Activated T-cell treated with anti-CD3 and anti-CD28 coated beads, Interleukin-2, amount 50 U/mL, for 72 hours (primary cell): ENCODE data around the gene WDR7. TPM values are rescaled to one million over a fixed set of nuclear protein-coding genes. Genes with fewer than 3 reads are reported as not detected.

Source experiments
- ATAC-seq, 2 donors: fragments of 150-1000 bp; cut with Tn5 transposase; replicated peaks in 1 of 2; 2 replicates each; pipeline ENCODE4 v1.10.0; 2021; ENCODE audit warnings: moderate library complexity in 2 of 2, mild to moderate bottlenecking in 1 of 2
- DNase-seq, 2 donors: peaks; one replicate each; pipeline ENCODE4 v3.0.0; 2021 to 2022; ENCODE audit warnings: mixed read lengths in 1 of 2
- H3K27ac Mint-ChIP-seq: one replicate; pipeline ENCODE4 v1.8.0; 2022; ENCODE audit warnings: mild to moderate bottlenecking, moderate library complexity, mixed read lengths
- H3K27me3 Mint-ChIP-seq: one replicate; pipeline ENCODE4 v1.8.0; 2022; ENCODE audit warnings: low read depth, mixed read lengths
- H3K36me3 Mint-ChIP-seq, 2 donors: one replicate each; pipeline ENCODE4 v1.8.0; 2022; ENCODE audit warnings: mixed read lengths in 2 of 2, mild to moderate bottlenecking in 1 of 2; ENCODE audit not compliant: insufficient read depth in 2 of 2
- H3K4me1 Mint-ChIP-seq: one replicate; pipeline ENCODE4 v1.8.0; 2022; ENCODE audit warnings: low read depth, mixed read lengths
- H3K4me3 Mint-ChIP-seq, 2 donors: one replicate each; pipeline ENCODE4 v1.8.0; 2022; ENCODE audit warnings: mild to moderate bottlenecking in 2 of 2, mixed read lengths in 2 of 2, moderate library complexity in 2 of 2
- H3K9me3 Mint-ChIP-seq, 2 donors: one replicate each; pipeline ENCODE4 v1.8.0; 2022; ENCODE audit warnings: mixed read lengths in 2 of 2
- total RNA-seq, 2 donors: library from RNA; stranded (reverse); gene quantifications; one replicate each; pipeline ENCODE4 v1.2.3, GENCODE V29; 2022

Gene WDR7
- total RNA-seq, 2 donors from 2014 or later, result 25.6 to 25.9 TPM

DNA sequence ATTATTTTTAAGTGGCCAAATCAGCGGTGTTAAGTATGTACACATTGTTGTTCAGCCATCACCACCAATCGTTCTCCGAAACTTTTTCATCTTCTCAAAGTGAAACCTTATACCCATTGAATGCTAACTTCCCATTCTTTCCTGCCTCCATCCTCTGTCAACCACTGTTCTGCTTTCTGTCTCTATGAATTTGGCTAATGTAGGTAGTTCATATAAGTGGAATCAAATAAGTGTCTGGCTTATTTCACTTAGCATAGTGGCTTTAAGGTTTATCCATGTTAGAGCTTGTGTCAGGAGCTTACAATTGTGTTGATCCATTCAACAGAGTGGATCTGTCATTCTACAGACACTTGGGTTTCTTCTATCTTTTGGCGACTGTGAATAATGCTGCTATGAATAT, 192.1 kb downstream of the WDR7 start:
- peaks cover 2% of the 10 kb centered on the region in 2 donors for H3K9me3 Mint-ChIP-seq
- H3K4me1 Mint-ChIP-seq, result no peaks in the 10 kb centered on the region
- no peaks in the 10 kb centered on the region for H3K27me3 Mint-ChIP-seq
- DNase-seq (no peak), ATAC-seq (no peak)
- peaks cover 1 to 8% of the 10 kb centered on the region in 2 donors for H3K36me3 Mint-ChIP-seq
- no peak overlapping the region for H3K4me3 Mint-ChIP-seq
- H3K27ac Mint-ChIP-seq, result no peak overlapping the region

DNA sequence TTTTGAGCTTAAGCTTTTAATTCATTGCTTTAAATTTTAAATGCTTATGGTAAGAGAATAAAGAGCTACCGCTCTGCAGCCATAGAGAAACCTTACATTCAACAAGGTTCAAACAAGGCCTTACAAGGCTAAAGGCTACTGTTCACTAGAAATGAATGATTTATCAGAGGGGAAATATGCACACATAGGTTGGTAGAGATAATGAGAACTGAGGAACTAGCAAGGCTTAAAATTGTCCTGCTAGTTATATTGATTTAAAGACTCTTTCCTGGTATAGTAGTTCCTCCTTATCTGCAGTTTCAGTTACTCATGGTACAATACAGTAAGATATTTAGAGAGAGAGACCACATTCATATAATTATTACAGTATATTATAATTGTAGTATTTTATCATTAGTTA, 193.4 kb downstream of the WDR7 start:
- ATAC-seq (no peak), DNase-seq (no peak)
- Mint-ChIP-seq H3K4me3 (no peak overlapping the region), H3K4me1 (no peaks in the 10 kb centered on the region), H3K27ac (no peak overlapping the region), H3K27me3 (no peaks in the 10 kb centered on the region), H3K36me3 (peaks cover 3 to 13% of the 10 kb centered on the region in 2 donors), H3K9me3 (peaks cover 3 to 4% of the 10 kb centered on the region in 2 donors)

GRCh38 chr18:56851774-56852173, 200.6 kb downstream of the WDR7 start:
- ATAC-seq (no peak), DNase-seq (no peak)
- Mint-ChIP-seq H3K9me3 (peaks cover 3% of the 10 kb centered on the region in 2 donors), H3K4me1 (no peaks in the 10 kb centered on the region), H3K27me3 (no peaks in the 10 kb centered on the region), H3K4me3 (no peak overlapping the region), H3K27ac (no peak overlapping the region), H3K36me3 (peaks cover 3 to 10% of the 10 kb centered on the region in 2 donors)

DNA sequence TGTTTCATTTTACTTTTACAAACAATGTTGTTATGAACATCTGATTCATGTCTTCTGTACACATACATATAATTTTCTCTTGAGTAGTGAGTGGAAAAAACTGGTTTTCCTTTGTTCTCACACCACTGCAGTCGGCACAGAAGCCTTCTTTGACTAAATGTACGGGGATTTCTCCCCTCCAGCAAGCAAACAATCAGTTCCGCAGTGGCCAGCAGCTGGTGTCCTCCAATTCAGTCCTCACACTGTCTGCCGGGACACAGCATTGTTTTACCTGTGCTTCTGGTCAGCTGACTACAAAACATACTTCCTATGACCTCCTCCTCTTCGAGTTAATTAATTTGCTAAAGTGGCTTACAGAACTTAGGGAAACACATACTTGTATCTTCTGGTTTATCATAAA, 202.8 kb downstream of the WDR7 start:
- no peak overlapping the region for H3K27ac Mint-ChIP-seq
- ATAC-seq (no peak), DNase-seq (no peak)
- peaks cover under 1 to 4% of the 10 kb centered on the region in 2 donors for H3K36me3 Mint-ChIP-seq
- no peaks in the 10 kb centered on the region for H3K9me3 Mint-ChIP-seq
- H3K27me3 Mint-ChIP-seq, result no peaks in the 10 kb centered on the region
- H3K4me3 Mint-ChIP-seq, result no peak overlapping the region
- H3K4me1 Mint-ChIP-seq, result no peaks in the 10 kb centered on the region

GRCh38 chr18:56861244-56861643, 210.1 kb downstream of the WDR7 start:
- Mint-ChIP-seq H3K9me3 (no peaks in the 10 kb centered on the region), H3K4me1 (no peaks in the 10 kb centered on the region), H3K27ac (no peak overlapping the region), H3K4me3 (no peak overlapping the region), H3K27me3 (no peaks in the 10 kb centered on the region), H3K36me3 (no peaks in the 10 kb centered on the region)
- no peak for ATAC-seq
- DNase-seq, result no peak

GRCh38 chr18:56869189-56869777, 218.1 kb downstream of the WDR7 start:
- H3K27ac Mint-ChIP-seq, result no peak overlapping the region
- ATAC-seq (no peak), DNase-seq (peak in 1 of 2 donors; percentile 13)
- no peaks in the 10 kb centered on the region for H3K27me3 Mint-ChIP-seq
- no peaks in the 10 kb centered on the region for H3K36me3 Mint-ChIP-seq
- no peaks in the 10 kb centered on the region for H3K4me1 Mint-ChIP-seq
- H3K4me3 Mint-ChIP-seq, result no peak overlapping the region
- H3K9me3 Mint-ChIP-seq, result no peaks in the 10 kb centered on the region

GRCh38 chr18:56870982-56871381, 219.8 kb downstream of the WDR7 start:
- DNase-seq, result no peak
- Mint-ChIP-seq H3K9me3 (no peaks in the 10 kb centered on the region), H3K4me3 (no peak overlapping the region)

DNA sequence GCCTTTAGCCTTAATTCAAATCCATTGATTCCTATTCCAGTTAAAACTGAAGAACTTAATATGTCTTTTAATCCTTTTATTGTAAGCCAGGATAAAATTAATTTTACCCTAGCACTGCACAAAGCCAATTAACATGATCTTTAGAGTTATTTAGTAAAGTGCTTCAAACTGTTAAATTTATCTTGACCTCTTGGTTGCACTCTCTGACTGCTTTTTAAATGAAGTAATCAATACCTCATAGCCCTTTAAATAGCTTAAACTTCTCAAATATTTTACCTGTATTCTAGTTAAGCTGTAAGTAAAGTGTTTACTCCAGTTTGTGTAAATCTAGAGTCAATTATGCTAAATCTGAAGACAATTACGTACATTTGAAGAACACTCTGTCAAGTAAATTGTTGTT, 221.0 kb downstream of the WDR7 start:
- no peak overlapping the region for H3K27ac Mint-ChIP-seq
- no peaks in the 10 kb centered on the region for H3K27me3 Mint-ChIP-seq
- no peaks in the 10 kb centered on the region for H3K9me3 Mint-ChIP-seq
- DNase-seq (no peak), ATAC-seq (no peak)
- no peaks in the 10 kb centered on the region for H3K4me1 Mint-ChIP-seq
- H3K4me3 Mint-ChIP-seq, result no peak overlapping the region
- no peaks in the 10 kb centered on the region for H3K36me3 Mint-ChIP-seq

More at GRCh38 chr18:56870982-56871381, 219.8 kb downstream of the WDR7 start:
- no peaks in the 10 kb centered on the region for H3K4me1 Mint-ChIP-seq
- ATAC-seq, result no peak
- no peaks in the 10 kb centered on the region for H3K27me3 Mint-ChIP-seq
- no peak overlapping the region for H3K27ac Mint-ChIP-seq
- H3K36me3 Mint-ChIP-seq, result no peaks in the 10 kb centered on the region

DNA sequence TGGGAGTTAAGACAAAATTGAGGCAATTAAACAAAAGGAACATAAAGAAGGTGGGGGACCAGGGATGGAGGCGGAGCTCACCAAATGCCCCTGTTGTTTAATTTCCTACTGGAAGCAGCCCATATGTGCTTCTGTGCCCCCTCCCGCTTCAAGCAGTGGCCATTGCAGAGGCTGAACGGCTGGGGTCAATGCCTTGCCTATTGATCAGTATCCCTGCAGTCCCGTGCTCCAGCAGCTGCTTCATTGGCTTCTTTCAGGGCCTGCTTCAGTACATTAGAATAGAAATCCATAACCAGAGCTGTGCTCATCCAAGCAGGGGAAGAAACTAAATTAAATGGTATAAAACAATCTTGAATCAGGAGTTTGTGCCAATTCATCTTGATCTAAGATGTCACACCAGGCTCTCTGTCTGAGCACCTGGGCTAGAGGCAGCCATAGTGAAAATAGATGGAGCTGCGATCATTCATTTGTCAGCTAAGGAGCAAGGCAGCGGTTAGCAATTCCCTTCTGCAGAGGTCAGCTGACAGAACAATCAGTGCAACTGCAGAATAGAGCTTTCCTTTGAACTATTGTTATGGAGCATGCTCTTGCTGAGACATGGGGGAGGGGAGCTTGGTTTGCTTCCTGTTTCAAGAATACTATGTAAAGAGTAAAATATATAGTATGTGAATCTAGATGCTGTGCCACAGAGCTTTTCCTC, 222.4 kb downstream of the WDR7 start:
- Mint-ChIP-seq H3K27ac (no peak overlapping the region), H3K27me3 (no peaks in the 10 kb centered on the region), H3K9me3 (no peaks in the 10 kb centered on the region), H3K4me3 (no peak overlapping the region), H3K36me3 (no peaks in the 10 kb centered on the region), H3K4me1 (no peaks in the 10 kb centered on the region)
- no peak for ATAC-seq
- no peak for DNase-seq

DNA sequence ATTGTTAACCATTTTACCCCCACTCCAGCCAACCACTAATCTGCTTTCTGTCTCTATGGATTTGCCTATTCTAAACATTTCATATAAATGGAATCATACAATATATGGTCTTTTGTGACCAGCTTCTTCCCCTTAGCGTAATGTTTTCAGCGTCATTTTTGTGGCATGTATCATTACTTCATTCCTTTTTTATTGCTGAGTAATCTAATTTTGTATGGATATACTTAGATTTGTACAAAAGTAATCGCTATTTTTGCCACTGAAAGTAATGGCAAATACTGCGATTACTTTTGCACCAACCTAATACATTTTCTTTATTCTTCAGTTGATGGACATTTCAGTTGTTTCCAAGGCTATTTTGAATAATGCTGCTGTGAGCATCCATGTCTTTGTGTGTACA, 227.6 kb downstream of the WDR7 start:
- Mint-ChIP-seq H3K9me3 (no peaks in the 10 kb centered on the region), H3K4me3 (no peak overlapping the region)

GRCh38 chr18:56884511-56884910, 233.4 kb downstream of the WDR7 start:
- DNase-seq, result no peak
- Mint-ChIP-seq H3K4me3 (no peak overlapping the region), H3K4me1 (no peaks in the 10 kb centered on the region), H3K9me3 (peaks cover 0 to 7% of the 10 kb centered on the region in 2 donors), H3K27me3 (no peaks in the 10 kb centered on the region), H3K36me3 (peaks cover 5 to 7% of the 10 kb centered on the region in 2 donors), H3K27ac (no peak overlapping the region)
- no peak for ATAC-seq

More for the DNA sequence above, 227.6 kb downstream of the WDR7 start:
- Mint-ChIP-seq H3K27ac (no peak overlapping the region), H3K4me1 (no peaks in the 10 kb centered on the region), H3K36me3 (peaks cover 2 to 3% of the 10 kb centered on the region in 2 donors), H3K27me3 (no peaks in the 10 kb centered on the region)
- DNase-seq (no peak), ATAC-seq (no peak)

DNA sequence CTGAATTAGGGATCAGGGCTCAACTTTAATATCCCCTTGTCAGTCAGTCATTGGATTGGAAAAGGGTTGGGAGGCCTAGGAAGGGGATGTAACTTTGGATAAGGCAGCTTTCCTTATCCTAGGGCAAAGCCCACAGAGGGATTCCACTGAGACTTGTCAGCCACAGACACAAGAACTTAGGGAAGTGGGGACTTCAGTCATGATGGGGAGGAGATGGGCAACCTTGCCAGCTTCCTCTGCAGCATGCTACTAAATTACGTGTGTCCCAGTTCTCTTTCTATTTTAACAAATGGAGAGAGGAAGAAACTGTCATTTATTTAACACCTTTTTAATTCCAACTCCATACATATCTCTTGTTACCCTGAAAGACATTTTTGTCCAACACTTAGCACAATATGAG, 237.8 kb downstream of the WDR7 start:
- ATAC-seq, result no peak
- Mint-ChIP-seq H3K36me3 (peaks cover 3 to 4% of the 10 kb centered on the region in 2 donors), H3K4me3 (no peak overlapping the region), H3K9me3 (peaks cover 0 to 7% of the 10 kb centered on the region in 2 donors), H3K27ac (no peak overlapping the region), H3K27me3 (no peaks in the 10 kb centered on the region), H3K4me1 (no peaks in the 10 kb centered on the region)
- no peak for DNase-seq

DNA sequence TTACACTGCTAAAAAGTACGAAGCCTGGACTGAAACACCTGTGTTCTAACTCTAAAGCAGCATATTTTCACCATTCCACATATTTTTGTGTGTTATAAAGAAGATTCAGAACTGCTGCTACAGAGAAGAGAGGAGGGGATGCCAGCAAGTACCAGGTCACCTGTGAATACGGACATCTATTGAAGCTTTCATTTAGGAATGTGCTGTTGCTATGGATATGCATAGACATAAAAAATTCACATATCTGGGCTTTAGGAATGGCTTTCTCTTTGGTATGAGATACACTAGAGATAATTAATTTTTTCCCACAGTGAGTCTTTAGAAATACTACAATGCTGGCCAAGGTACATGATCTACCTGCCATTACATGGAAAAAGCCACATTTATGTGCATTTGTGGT, 238.5 kb downstream of the WDR7 start:
- DNase-seq, result no peak
- no peak overlapping the region for H3K4me3 Mint-ChIP-seq
- H3K4me1 Mint-ChIP-seq, result no peaks in the 10 kb centered on the region
- H3K27ac Mint-ChIP-seq, result no peak overlapping the region
- H3K27me3 Mint-ChIP-seq, result no peaks in the 10 kb centered on the region
- no peaks in the 10 kb centered on the region for H3K36me3 Mint-ChIP-seq
- peaks cover 0 to under 1% of the 10 kb centered on the region in 2 donors for H3K9me3 Mint-ChIP-seq
- no peak for ATAC-seq

DNA sequence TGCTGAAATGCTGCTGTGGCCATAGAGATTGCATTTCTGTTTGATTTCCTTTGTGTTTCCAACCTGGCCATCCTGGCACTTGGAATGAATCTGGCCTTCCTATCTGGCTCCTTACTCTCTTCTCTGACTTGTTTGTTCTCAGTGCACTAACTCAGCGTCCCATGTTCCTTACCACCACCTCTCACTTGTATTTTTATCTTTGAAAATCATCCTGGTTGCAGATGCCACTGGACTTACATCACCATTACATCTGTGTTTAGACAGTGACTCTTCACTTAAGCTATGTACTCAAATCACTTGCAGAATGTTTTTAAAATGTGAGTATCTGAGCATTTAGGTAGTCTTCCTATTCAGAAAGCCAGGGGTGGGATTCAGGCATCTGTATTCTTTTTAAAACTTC, 239.5 kb downstream of the WDR7 start:
- H3K27ac Mint-ChIP-seq, result no peak overlapping the region
- ATAC-seq (no peak), DNase-seq (no peak)
- no peaks in the 10 kb centered on the region for H3K36me3 Mint-ChIP-seq
- H3K4me1 Mint-ChIP-seq, result no peaks in the 10 kb centered on the region
- no peak overlapping the region for H3K4me3 Mint-ChIP-seq
- no peaks in the 10 kb centered on the region for H3K9me3 Mint-ChIP-seq
- H3K27me3 Mint-ChIP-seq, result no peaks in the 10 kb centered on the region
